ENCODE measurements around the gene USP40.

The USP40 gene

GRCh38 chr2:233492078-233492477 is 74.5 kb downstream of the USP40 start:
- Histone ChIP-seq H3K4me2 (ENCODE audit: low read length) (no peak overlapping the region), H3K9me3 (ENCODE audit: control insufficient read depth, low read length) (no peaks in the 10 kb centered on the region), H3K27me3 (ENCODE audit: control insufficient read depth, insufficient read depth, low read length) (no peaks in the 10 kb centered on the region), H3K36me3 (ENCODE audit: control insufficient read depth, insufficient read depth, low read length) (no peaks in the 10 kb centered on the region), H3K9ac (no peak overlapping the region), H3K79me2 (no peaks in the 10 kb centered on the region), H2AFZ (no peak overlapping the region), H3K4me3 (ENCODE audit: low read depth, low read length) (no peak overlapping the region), H3K27ac (no peak overlapping the region), H3K4me1 (no peaks in the 10 kb centered on the region)
- no peak for TF ChIP-seq CTCF (IDR thresholded peaks at IDR 0.05)

- Histone ChIP-seq H2AFZ (no peak overlapping the region), H3K36me3 (ENCODE audit: control insufficient read depth, insufficient read depth, low read length) (no peaks in the 10 kb centered on the region), H3K4me2 (ENCODE audit: low read length) (no peak overlapping the region), H3K27me3 (ENCODE audit: control insufficient read depth, insufficient read depth, low read length) (no peaks in the 10 kb centered on the region), H3K79me2 (no peaks in the 10 kb centered on the region), H3K27ac (no peak overlapping the region), H3K4me3 (ENCODE audit: low read depth, low read length) (no peak overlapping the region), H3K9ac (no peak overlapping the region), H3K9me3 (ENCODE audit: control insufficient read depth, low read length) (no peaks in the 10 kb centered on the region), H3K4me1 (no peaks in the 10 kb centered on the region)
- no peak for TF ChIP-seq CTCF (IDR thresholded peaks at IDR 0.05)
These were observed 75.3 kb downstream of the USP40 start for GRCh38 chr2:233491326-233491725.

- Histone ChIP-seq H3K36me3 (ENCODE audit: control insufficient read depth, insufficient read depth, low read length) (no peaks in the 10 kb centered on the region), H3K27ac (no peak overlapping the region)
These were observed 75.8 kb downstream of the USP40 start for GRCh38 chr2:233490831-233491230.

GRCh38 chr2:233489666-233490065 is 76.9 kb downstream of the USP40 start:
- H3K9me3 ChIP-seq (ENCODE audit: control insufficient read depth, low read length) = no peaks in the 10 kb centered on the region
- H2AFZ ChIP-seq = no peak overlapping the region
- no peak overlapping the region for H3K27ac ChIP-seq
- no peaks in the 10 kb centered on the region for H3K36me3 ChIP-seq (ENCODE audit: control insufficient read depth, insufficient read depth, low read length)
- no peak overlapping the region for H3K9ac ChIP-seq
- H3K79me2 ChIP-seq = no peaks in the 10 kb centered on the region
- H3K27me3 ChIP-seq (ENCODE audit: control insufficient read depth, insufficient read depth, low read length) = no peaks in the 10 kb centered on the region
- H3K4me2 ChIP-seq (ENCODE audit: low read length) = no peak overlapping the region
- no peaks in the 10 kb centered on the region for H3K4me1 ChIP-seq
- no peak overlapping the region for H3K4me3 ChIP-seq (ENCODE audit: low read depth, low read length)
- no peak for TF ChIP-seq CTCF (IDR thresholded peaks at IDR 0.05)

More at GRCh38 chr2:233490831-233491230, 75.8 kb downstream of the USP40 start:
- H3K4me2 ChIP-seq (ENCODE audit: low read length) = no peak overlapping the region
- no peak overlapping the region for H3K9ac ChIP-seq
- no peak overlapping the region for H3K4me3 ChIP-seq (ENCODE audit: low read depth, low read length)
- no peaks in the 10 kb centered on the region for H3K79me2 ChIP-seq
- H2AFZ ChIP-seq = no peak overlapping the region
- H3K9me3 ChIP-seq (ENCODE audit: control insufficient read depth, low read length) = no peaks in the 10 kb centered on the region
- no peak for TF ChIP-seq CTCF (IDR thresholded peaks at IDR 0.05)
- no peaks in the 10 kb centered on the region for H3K27me3 ChIP-seq (ENCODE audit: control insufficient read depth, insufficient read depth, low read length)
- no peaks in the 10 kb centered on the region for H3K4me1 ChIP-seq

GRCh38 chr2:233489143-233489542 is 77.4 kb downstream of the USP40 start:
- Histone ChIP-seq H2AFZ (no peak overlapping the region), H3K27ac (no peak overlapping the region), H3K79me2 (no peaks in the 10 kb centered on the region), H3K4me3 (ENCODE audit: low read depth, low read length) (no peak overlapping the region), H3K9me3 (ENCODE audit: control insufficient read depth, low read length) (no peaks in the 10 kb centered on the region), H3K4me2 (ENCODE audit: low read length) (no peak overlapping the region), H3K36me3 (ENCODE audit: control insufficient read depth, insufficient read depth, low read length) (no peaks in the 10 kb centered on the region), H3K9ac (no peak overlapping the region), H3K4me1 (no peaks in the 10 kb centered on the region), H3K27me3 (ENCODE audit: control insufficient read depth, insufficient read depth, low read length) (no peaks in the 10 kb centered on the region)
- no peak for TF ChIP-seq CTCF (IDR thresholded peaks at IDR 0.05)
